GM19035 (cell line): ENCODE measurements around the gene TM9SF1.

ENCODE experiments used
- ATAC-seq: cut with Tn5 transposase; IDR thresholded peaks from one replicate; pipeline ENCODE4 v1.9.1; 2021; ENCODE audit not compliant: unreplicated experiment

TM9SF1 gene

GRCh38 chr14:24179961-24180796, 15.1 kb downstream of the TM9SF1 start:
- ATAC-seq, result no peak

- no peak for ATAC-seq
Measured at GRCh38 chr14:24179294-24179960, 15.8 kb downstream of the TM9SF1 start.

- ATAC-seq, result no peak
Measured at GRCh38 chr14:24178399-24179178, 16.7 kb downstream of the TM9SF1 start.

GRCh38 chr14:24177891-24178290, 17.4 kb downstream of the TM9SF1 start:
- ATAC-seq, result no peak

GRCh38 chr14:24177041-24177825, 18.0 kb downstream of the TM9SF1 start:
- ATAC-seq, result no peak

GRCh38 chr14:24176599-24176998, 18.6 kb downstream of the TM9SF1 start:
- ATAC-seq, result no peak

- ATAC-seq, result no peak
Measured at GRCh38 chr14:24172871-24173281, 22.4 kb downstream of the TM9SF1 start.

- no peak for ATAC-seq
Measured at GRCh38 chr14:24172261-24172860, 22.9 kb downstream of the TM9SF1 start.

GRCh38 chr14:24171422-24172260, 23.6 kb downstream of the TM9SF1 start, which contains the start of gene REC8:
TSS of gene REC8 (plus strand) at chr14:24172080. CDS start at chr14:24172553, 473 bp downstream.
- peak; percentile 85 for ATAC-seq

GRCh38 chr14:24167469-24168114, 27.6 kb downstream of the TM9SF1 start:
- ATAC-seq, result no peak

- ATAC-seq, result no peak
Measured at GRCh38 chr14:24165785-24166184, 29.5 kb downstream of the TM9SF1 start.

- ATAC-seq, result no peak
Measured at GRCh38 chr14:24164518-24164991, 30.7 kb downstream of the TM9SF1 start.

- no peak for ATAC-seq
Measured at GRCh38 chr14:24162093-24162492, 33.1 kb downstream of the TM9SF1 start.

GRCh38 chr14:24160850-24161804, 34.1 kb downstream of the TM9SF1 start, which contains the start of gene IRF9:
TSS of gene IRF9 (plus strand) at chr14:24161265. CDS start at chr14:24162145, 880 bp downstream.
- peak; percentile 88 for ATAC-seq

GRCh38 chr14:24160499-24160849, 34.8 kb downstream of the TM9SF1 start:
- ATAC-seq, result no peak

GRCh38 chr14:24159777-24160498, 35.3 kb downstream of the TM9SF1 start:
- no peak for ATAC-seq

- no peak for ATAC-seq
Measured at GRCh38 chr14:24157331-24157730, 37.9 kb downstream of the TM9SF1 start.
